Medulla oblongata (tissue), 1 donor: ENCODE results near the gene KCNK17.
"Not testable (repeated sequence)": the region's sequence is repeated elsewhere in the genome, so short reads cannot be mapped to it uniquely, and the experiment has no call there.

Experiments used
- DNase-seq: peaks from one replicate; pipeline ENCODE4 v3.0.0-alpha.2; 2015; ENCODE audit errors: extremely low spot score

The KCNK17 gene

GRCh38 chr6:39302669-39303424 lies 11.4 kb downstream of the KCNK17 start:
- peak; percentile 83 for DNase-seq

GRCh38 chr6:39302011-39302410 lies 12.2 kb downstream of the KCNK17 start:
- DNase-seq: no peak

GRCh38 chr6:39301606-39302005 lies 12.6 kb downstream of the KCNK17 start:
- no peak for DNase-seq

GRCh38 chr6:39300739-39301138 lies 13.5 kb downstream of the KCNK17 start:
- peak; percentile 68 for DNase-seq

DNA sequence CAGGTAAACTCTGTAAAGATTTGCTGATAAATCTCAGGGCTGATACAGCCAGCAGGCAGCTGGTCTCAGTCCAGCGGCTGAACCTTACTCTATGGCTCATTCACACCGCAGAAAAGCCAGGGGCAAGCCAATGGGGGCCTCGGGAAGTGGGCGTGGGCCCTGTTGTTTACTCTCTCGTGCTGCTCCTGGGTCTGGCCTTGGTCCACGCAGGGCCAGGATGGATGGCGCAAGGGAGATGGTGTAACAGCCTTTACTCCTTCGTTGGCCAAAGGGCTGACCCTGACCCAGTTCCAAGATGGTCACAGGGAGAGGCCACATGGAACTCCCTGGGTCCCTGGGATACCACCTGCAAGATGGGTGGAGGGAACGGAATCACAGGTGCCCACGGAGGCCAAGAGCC lies 16.2 kb downstream of the KCNK17 start:
- DNase-seq: no peak

- DNase-seq: no peak
These were observed 17.2 kb downstream of the KCNK17 start for GRCh38 chr6:39296745-39297640.

DNA sequence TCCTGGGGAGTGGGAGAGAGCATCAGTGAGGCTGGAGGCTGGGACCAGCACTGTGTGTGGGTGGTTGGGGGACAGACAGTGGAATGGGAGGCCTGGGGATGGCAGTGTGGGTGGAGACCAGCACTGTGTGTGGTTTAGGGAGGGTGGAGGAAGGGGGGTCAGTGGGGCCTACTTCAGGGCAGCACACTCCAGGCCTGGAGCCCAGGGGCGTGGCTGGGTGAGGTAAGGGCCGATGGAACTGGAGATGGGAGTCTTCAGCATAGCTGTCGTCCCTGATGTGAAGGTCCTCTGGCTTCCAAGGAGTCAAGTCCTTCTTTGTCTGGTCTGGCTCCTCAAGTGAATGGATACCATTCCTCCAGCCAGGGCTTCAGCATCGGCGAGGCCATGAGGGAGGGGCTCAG lies 18.6 kb downstream of the KCNK17 start:
- DNase-seq: no peak

GRCh38 chr6:39294899-39295298 lies 19.3 kb downstream of the KCNK17 start:
- no peak for DNase-seq

DNA sequence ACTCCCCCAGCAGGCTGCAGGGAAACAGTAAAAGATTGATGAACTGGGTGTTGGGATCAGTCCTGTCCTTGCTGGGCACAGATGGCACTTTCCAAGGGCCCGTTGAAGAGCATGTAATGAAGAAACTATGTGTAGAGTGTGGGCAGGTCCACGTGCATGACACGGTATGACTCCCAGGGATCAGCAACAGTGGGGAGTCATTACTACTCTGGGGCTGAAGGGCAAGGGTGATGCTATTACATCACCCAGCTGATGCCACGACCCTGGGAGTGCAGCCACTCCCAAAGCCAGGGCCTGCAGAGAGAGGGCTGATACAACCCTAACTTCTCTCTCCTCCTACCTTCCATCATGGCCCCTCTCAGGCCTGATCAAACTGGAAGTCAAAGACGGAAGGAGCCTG lies 20.1 kb downstream of the KCNK17 start:
- no peak for DNase-seq

- no peak for DNase-seq
These were observed 21.6 kb downstream of the KCNK17 start for GRCh38 chr6:39292637-39293036.

DNA sequence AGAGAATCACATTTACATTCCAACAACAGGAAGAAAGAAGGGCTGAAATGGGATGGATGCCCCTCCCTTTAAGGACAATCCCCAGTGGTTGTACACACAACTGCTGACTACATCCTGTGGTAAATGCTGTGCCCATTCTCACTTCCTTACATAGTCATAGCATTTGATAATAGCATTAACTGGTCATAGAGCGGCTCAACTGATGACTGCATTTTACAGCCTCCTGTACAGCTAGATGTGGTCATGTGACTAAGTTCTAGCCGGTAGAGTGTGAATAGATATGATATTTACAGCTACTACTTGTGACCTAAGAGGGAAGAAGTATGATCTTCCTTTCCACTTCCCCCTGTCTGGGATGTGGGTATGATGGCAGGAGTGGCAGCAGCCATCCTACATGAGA lies 24.7 kb downstream of the KCNK17 start:
- no peak for DNase-seq

- DNase-seq: no peak
These were observed 26.6 kb downstream of the KCNK17 start for GRCh38 chr6:39287601-39288000.

DNA sequence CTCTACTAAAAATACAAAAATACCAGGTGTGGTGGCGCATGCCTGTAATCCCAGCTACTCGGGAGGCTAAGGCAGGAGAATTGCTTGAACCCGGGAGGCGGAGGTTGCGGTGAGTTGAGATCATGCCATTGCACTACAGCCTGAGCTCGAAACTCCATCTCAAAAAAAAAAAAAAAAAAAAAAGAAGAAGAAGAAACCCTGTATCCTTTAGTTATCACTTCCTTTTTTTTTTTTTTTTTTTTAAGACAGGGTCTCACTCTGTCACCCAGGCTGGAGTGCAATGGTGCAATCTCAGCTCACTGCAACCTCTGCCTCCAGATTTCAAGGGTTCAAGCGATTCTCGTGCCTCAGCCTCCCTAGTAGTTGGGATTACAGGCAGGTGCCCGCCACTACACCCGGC lies 27.6 kb downstream of the KCNK17 start:
- not testable (repeated sequence) for DNase-seq

DNA sequence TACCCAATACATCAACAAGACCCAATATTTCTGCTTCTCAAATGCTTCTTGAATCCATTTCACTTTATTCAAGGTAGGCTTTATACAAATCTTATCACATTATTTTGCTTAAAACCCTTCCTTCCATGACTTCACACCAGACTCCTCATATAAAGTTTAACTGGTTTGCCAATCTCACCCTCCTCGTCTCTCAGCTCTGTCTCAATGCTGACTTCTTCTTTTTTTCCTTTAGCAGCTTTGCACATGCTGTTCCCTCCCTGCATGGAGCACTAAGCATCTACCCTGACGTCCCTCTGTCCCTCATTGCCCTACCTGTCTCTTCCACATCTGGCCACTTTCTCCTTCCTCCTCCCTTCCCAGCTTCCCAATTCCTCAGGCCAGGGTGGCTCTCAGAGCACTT lies 31.4 kb downstream of the KCNK17 start:
- no peak for DNase-seq

DNA sequence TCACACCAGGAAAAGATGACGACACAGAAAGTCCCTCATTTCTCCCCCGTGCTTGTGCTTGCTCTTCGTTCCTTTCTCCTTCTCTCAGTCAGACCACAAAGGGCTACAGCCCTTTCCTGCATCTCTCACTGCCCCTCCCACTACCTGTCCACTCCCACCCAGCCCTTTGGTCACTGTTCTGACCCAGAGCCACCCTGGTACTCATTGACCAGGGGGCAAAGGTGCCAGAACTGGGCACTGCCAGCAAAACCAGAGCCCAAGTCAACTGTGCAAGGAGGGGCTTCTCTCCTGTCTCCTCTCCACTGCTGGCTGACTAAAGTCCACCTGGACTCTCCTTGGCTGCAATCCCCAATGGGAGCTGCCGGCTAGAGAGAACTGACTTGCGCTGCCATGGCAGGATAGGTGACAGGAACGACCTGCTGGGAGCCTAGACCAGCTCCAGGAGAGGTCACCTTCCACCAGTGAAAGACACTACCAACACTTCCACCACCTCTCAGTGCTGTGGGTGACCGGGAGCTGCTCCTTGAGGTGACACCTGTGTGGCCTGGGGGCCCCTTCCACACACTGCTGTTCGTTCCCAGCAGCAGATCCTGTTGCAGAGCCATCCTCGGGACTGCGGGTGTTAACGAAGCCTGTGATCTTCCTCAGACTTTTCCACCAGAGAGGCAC lies 32.8 kb downstream of the KCNK17 start:
- DNase-seq: no peak

- no peak for DNase-seq
These were observed 33.9 kb downstream of the KCNK17 start for GRCh38 chr6:39280247-39280731.

GRCh38 chr6:39279539-39279938 lies 34.7 kb downstream of the KCNK17 start:
- DNase-seq: no peak

DNA sequence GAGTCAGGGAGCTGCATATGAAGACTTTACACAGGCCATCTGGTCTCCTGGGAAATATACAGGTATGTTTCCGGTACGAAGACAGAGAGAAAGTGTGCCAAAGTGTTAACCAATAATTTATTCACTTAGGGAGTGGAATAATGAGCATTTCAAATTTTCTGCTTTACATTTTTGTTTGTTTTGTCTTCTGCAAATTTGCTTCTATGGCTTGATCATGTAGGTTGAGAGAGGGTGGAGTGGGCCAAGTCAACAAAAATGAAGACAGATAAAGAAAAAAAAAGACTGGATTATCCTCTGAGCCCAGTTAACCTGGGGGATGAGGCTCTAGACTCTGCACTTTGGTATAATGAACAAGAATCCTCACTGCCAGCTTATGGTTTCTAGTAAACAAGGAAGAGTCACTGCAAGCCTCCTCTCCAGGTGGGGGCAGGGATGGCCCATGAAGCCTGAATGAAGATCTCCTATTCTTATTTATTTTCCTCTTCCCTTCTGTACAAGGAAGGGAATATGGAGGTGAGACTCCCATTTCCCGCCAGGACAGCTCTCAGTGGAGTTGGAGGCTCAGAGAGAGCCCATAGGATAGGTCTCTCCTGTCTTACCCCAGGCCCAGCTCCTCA lies 37.7 kb downstream of the KCNK17 start:
- no peak for DNase-seq

- DNase-seq: no peak
These were observed 39.3 kb downstream of the KCNK17 start for GRCh38 chr6:39274903-39275302.

DNA sequence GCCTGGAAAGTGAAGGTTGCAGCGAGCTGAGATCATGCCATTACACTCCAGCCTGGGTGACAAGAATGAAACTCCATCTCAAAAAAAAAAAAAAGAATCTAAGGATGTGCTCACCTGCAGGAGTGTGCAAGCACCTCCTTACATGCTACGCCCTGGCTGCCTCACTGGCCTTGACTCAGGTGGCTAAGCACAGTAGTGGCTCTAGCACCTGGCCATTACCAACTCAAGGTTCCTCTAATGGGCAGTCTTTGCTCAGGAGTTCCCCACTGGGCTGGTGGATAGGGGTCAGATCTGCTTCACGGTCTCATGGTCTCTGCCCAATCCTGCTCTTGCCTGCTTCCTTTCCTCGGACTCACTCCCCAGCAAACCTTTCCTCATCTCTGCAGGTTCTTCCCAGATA lies 39.7 kb downstream of the KCNK17 start:
- DNase-seq: no peak

GRCh38 chr6:39273406-39273821 lies 40.8 kb downstream of the KCNK17 start:
- no peak for DNase-seq

DNA sequence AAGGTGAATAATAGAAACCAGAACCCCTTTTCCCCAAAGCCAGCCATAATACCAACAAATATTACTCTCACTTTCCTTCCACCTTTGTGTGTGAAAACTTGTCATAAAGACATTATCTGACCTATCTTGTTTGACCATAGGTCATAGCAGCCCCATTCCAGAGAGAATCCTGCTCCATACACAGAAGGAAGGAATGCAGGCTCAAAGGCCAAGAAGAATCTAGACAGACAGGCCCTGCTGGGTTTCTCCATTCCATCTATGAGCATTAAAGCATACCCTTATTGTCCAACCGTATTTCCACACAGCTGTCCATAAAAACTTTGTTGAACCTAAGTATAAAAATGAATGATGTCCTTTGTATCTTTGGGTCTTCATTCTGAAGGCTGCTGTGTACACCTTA lies 44.3 kb downstream of the KCNK17 start:
- DNase-seq: no peak
